Fibroblast of peridontal ligament (primary cell): ENCODE measurements around the gene SC5D.

Experiments used
- DNase-seq: peaks from one replicate; pipeline ENCODE4 v3.0.0-alpha.2; 2010; ENCODE audit errors: extremely low read depth

The SC5D gene

DNA sequence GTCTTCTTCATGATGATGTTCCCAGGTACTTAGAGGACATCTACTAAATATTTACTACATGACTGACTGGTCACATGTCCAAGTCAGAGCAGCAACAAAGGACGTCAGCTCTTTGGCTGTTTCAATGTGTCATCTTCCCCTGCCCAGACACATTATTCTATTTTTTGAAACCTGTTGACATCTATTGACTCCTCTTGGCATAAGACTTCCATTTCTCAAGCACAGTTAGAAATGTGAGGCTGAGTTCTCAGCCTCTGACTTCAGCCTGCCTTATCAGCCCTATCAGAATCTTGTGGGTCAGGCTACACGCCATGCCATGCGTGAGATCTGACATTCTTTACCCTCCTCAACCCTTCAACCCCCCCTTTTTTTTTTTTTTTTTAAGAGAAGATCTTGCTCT, 63.8 kb downstream of the SC5D start:
- DNase-seq, result no peak
